NCI-H2227 treated with DMSO at 0.1 percent for 48 hours (cell line): ENCODE results near the gene CALN1.
"Not testable (repeated sequence)": the region's sequence is repeated elsewhere in the genome, so short reads cannot be mapped to it uniquely, and the experiment has no call there.

Source experiments
- DNase-seq: peaks from one replicate; lab custom pipeline; 2025; lab: John Stamatoyannopoulos, UW

Gene CALN1

DNA sequence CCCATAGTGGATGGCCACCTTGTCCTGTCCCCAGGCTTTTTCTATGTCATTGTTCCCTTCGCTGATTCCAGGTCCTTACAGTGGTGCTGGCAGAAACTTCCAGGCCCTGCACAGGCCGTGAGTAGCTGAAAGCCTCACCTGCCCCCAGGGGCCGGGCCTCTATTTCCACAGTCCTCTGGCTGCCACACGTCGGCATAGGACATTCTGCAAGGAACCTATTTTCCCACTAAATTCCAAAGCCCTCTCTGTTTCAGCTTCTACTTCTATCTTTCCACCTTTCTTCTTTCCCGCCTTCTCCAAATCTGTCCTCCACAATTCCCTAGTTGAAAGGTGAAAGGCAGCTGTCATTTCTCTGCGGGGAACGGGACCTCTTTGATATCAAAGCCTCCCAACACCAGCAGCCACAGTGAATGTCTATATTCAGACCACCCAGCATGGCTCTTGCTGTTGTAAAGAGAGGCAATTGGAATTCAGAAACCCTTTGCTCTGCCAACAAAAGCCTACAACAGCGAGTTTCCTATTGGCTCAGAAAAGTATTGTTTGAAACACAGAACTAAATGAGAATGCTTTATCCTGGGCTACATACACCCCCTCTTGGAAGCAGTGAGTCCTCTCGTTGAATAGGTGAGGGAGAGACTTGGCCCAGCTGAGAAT lies 672.5 kb downstream of the CALN1 start:
- DNase-seq, result no peak

DNA sequence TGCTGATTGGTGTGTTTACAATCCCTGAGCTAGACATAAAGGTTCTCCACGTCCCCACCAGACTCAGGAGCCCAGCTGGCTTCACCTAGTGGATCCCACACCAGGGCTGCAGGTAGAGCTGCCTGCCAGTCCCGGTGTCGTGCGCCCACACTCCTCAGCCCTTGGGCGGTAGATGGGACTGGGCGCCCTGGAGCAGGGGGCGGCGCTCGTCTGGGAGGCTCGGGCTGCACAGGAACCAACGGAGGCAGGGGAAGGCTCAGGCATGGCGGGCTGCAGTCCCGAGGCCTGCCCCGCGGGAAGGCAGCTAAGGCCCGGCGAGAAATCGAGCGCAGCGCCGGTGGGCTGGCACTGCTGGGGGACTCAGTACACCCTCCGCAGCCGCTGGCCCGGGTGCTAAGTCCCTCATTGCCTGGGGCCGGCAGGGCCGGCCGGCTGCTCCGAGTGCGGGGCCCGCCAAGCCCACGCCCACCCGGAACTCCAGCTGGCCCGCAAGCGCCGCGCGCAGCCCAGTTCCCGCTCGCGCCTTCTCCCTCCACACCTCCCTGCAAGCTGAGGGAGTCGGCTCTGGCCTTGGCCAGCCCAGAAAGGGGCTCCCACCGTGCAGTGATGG lies 674.1 kb downstream of the CALN1 start:
- not testable (repeated sequence) for DNase-seq

DNA sequence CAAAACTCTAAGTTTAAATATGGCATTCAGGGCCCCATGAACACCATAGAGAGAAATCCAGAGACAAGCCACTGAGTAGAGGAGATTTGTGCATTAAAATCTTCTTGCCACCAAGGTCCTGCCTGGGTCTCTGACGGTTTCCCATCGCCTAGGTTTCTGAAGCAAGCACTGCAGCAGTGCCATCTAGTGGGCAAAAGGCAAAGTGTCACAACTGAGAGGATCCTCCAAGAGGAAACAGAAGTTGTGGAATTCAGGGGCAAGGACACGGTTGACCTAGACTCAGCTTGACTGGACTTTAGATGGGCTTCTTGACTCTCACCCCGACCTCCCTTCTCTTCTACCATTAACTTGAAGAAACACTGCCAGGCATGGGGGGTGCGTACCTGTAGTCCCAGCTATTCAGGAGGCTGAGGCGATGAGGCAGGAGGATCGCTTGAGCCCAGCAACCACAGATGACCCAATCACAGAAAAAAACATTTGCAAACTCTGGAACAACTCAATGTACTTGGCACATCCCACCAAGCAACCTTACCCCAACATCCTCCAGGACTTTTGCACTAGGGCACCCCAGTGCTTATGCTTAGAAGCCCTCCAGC lies 676.1 kb downstream of the CALN1 start:
- DNase-seq, result peak; percentile 27

DNA sequence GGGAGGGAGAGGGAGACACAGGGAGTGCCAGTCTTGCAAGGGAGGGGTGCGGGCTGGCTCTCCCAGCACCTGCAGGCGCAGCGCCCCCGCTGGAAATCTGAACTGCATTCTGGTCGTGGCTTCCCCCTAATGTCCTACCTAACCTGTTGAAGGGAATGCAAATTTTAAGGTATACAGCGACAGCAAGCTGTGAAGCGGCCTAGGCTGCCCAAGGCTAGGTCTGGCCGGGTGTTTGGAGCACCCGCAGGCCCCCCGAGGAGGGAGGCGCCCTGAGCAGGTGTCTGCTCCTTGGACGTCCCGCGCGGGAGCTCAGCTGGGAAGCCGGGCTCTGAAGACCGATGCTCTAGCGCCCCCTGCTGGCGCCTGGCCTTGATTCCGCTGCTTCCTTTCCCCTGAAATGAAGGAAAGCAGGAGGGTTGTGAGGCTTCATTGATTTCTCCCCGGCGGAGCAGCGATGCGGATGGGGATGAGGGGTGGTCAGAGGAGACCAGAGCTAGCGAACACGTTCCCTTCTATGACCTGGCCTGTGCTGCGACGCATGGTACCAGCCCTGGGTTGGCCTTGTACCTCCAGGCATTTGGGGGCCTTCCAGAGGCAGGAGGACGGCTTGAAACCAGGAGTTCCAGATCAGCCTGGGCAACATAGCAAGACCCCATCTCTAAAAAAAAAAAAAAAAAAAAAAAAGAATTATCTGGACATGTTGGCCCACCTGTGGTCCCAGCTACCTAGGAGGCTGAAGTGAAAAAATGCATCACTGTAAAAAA lies 678.8 kb downstream of the CALN1 start:
- peak; percentile 16 for DNase-seq

DNA sequence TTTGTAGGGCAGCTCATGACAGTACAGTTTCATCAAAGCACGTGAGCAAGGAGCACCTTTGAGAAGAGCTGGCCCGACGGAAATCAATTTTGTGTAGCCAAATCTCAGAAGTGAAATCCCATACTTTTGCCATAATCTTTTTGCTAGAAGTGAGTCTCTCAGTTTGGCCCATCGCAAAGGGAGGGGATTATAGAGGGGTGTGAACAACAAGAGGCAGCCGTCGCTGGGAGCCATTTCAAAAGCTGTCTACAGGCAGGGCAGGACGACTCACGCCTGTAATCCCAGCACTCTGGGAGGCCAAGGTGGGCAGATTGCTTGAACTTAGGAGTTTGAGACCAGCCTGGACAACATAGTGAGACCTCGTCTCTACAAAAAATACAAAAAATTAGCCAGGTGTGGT lies 680.4 kb downstream of the CALN1 start:
- no peak for DNase-seq
